ENCODE results near the gene GPR26. TPM values are rescaled to one million over a fixed set of nuclear protein-coding genes. Genes with fewer than 3 reads are reported as not detected.

GPR26 gene
- total RNA-seq, 1 donor = under 0.01 TPM

DNA sequence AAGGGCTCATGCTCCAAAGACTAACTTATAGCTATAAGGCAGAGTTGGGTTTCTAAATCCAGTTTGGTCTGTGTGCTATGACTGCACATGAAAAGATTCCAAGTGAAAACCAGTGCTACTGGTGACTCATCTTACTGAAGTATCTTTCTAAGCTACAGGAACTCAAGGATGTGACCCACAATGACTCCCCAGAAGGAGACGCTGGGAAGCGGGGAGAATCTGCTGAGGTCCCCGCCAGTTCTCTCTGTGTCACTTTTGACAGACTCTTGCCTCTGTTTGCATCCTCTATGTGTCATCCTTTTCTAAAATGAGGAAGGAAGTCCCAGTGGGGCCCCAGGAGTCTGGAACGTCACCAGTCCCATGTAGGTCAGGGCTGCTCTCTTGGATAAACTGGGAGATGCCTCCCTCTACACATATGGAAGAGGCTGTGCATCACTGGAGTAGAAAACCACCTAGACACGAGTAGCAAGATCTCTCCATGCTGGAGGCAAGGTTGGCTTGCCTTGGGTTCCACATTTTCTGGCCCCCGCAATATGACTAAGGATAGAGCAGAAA, 28.8 kb upstream of the GPR26 start:
- Histone ChIP-seq H3K4me1 (ENCODE audit: insufficient read depth, low read length) (no peaks in the 10 kb centered on the region), H3K27me3 (ENCODE audit: insufficient read depth, low read length) (no peaks in the 10 kb centered on the region), H3K9me3 (ENCODE audit: low read depth, low read length) (no peaks in the 10 kb centered on the region), H3K4me3 (ENCODE audit: low read length) (no peak overlapping the region)

DNA sequence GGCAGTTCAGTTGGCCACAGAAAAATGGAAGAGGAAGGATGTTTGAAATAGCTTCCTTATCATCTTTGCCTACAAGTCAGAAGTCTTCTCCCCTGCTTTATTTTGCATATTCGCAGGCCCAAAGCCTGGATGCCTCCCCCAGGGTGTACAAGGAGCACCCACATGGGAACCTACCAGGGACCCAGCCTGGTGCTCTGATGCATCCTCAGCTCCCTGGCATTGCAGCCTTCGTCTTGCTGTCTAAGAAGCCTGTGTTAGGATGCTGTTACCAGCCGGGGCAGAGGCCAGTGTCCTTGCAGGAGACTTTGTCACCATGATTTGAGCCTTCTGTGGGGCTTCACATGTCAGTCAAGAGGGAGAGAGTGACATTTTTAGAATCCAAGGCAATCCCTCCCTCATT, 27.0 kb upstream of the GPR26 start:
- Histone ChIP-seq H3K27me3 (ENCODE audit: insufficient read depth, low read length) (no peaks in the 10 kb centered on the region), H3K4me3 (ENCODE audit: low read length) (no peak overlapping the region), H3K4me1 (ENCODE audit: insufficient read depth, low read length) (no peaks in the 10 kb centered on the region), H3K9me3 (ENCODE audit: low read depth, low read length) (no peaks in the 10 kb centered on the region)

DNA sequence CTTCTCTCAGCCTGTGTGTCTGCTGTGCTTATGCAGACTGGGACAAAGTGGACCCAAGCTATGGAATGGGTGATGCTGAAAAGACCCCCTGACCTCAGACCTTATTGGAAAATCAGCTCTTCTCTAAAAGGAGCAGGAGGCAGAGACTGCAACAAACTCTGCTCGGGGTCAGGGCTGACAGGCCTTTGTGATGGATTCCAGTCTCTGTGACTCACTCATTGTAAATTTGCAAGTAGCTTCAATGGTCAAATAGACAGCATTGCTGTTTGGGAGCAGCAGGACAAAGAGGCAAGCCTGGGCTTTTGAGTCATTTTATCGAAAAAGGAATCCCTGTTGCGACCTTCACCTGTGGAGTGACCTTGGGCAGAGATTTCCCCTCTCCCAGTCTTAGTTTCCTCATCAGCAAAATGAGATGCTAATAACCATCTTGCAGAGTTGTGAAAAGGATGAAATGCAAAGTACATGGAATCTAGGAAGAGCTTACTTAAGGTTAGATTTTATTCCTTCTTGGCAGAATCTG, 26.1 kb upstream of the GPR26 start:
- Histone ChIP-seq H3K9me3 (ENCODE audit: low read depth, low read length) (no peaks in the 10 kb centered on the region), H3K27me3 (ENCODE audit: insufficient read depth, low read length) (no peaks in the 10 kb centered on the region), H3K4me3 (ENCODE audit: low read length) (no peak overlapping the region), H3K4me1 (ENCODE audit: insufficient read depth, low read length) (no peaks in the 10 kb centered on the region)

DNA sequence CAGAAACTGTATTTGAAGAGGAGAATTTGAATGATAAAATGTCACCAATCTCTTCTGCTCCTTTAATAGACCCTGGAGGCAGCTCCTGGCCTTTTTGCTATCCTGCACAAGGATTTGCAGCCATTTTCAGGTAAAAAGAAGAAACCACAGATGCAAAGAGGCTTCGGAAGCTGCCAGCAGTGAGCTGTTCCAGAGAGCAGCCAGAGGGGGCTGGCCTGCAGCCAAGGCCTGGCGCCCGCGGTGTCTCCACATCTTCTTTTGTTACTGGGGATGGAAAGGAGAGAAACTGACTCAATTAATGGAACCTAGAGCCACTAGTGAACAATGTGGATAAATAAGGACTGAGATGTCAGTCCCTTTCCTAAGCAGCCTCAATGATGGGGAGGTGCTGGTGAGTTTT, 23.9 kb upstream of the GPR26 start:
- Histone ChIP-seq H3K4me1 (ENCODE audit: insufficient read depth, low read length) (no peaks in the 10 kb centered on the region), H3K4me3 (ENCODE audit: low read length) (no peak overlapping the region), H3K9me3 (ENCODE audit: low read depth, low read length) (no peaks in the 10 kb centered on the region), H3K27me3 (ENCODE audit: insufficient read depth, low read length) (no peaks in the 10 kb centered on the region)

DNA sequence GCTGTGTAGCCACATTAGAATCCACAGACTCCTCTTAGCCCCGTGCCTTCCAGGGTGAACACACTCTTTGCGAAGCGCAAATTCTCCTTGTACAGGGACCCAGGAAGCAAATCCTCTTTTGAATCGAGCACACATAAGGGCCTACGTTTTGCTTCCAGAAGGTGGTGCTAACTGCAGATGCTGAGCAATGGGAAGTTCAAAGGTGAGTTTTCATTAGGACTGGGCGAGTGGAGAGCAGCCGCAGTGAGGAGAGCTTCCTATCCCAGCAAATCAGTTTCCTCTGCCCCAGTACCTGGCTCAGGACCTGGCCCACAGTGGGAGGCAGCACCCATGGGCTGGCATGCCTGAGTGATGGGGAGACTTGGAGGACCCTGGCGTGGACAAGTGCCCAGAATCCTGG, 23.5 kb upstream of the GPR26 start:
- Histone ChIP-seq H3K27me3 (ENCODE audit: insufficient read depth, low read length) (no peaks in the 10 kb centered on the region), H3K4me1 (ENCODE audit: insufficient read depth, low read length) (no peaks in the 10 kb centered on the region), H3K9me3 (ENCODE audit: low read depth, low read length) (no peaks in the 10 kb centered on the region), H3K4me3 (ENCODE audit: low read length) (no peak overlapping the region)

DNA sequence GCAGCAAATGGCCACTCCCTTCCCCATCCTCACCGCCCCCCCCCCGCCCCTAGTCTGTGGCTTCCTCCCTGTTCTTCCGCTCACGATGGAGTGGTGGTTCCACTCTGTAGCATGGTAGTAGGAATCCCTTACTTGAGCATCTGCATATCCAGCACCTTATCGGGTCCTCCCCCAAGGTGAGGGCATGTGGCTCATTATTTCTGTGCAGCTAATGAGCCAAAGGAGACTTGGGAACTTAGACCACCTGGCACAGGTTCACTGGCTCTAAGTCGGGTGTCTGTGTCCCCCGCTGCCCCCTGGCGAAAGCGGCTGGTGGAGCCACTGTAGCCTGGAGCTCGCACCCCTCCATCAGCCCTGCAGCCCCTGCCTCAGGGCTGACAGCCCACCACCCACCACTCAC, 22.8 kb upstream of the GPR26 start:
- H3K27me3 ChIP-seq (ENCODE audit: insufficient read depth, low read length) = no peaks in the 10 kb centered on the region
- H3K9me3 ChIP-seq (ENCODE audit: low read depth, low read length) = no peaks in the 10 kb centered on the region
- H3K4me1 ChIP-seq (ENCODE audit: insufficient read depth, low read length) = no peaks in the 10 kb centered on the region
- no peak overlapping the region for H3K4me3 ChIP-seq (ENCODE audit: low read length)

DNA sequence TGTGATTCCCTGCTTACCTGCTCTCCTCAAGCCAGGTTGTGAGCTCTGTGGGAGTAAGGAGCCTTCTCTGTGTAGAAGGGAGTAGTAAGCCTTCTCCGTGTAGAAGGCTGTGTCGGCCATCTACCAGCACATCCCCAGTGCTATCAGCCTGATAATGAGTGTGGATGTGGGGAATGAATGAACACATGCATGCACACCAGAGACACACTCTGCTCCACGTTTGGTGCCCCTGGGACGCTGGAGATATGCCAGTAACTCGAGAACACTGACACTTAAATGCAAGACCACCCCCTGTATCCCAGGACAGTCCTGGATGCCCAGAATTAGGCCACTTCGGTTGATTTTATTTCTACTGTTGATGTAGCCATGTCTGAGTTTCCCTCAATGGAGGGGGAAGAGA, 21.1 kb upstream of the GPR26 start:
- H3K9me3 ChIP-seq (ENCODE audit: low read depth, low read length) = no peaks in the 10 kb centered on the region
- no peaks in the 10 kb centered on the region for H3K27me3 ChIP-seq (ENCODE audit: insufficient read depth, low read length)
- H3K4me3 ChIP-seq (ENCODE audit: low read length) = no peak overlapping the region
- no peaks in the 10 kb centered on the region for H3K4me1 ChIP-seq (ENCODE audit: insufficient read depth, low read length)

DNA sequence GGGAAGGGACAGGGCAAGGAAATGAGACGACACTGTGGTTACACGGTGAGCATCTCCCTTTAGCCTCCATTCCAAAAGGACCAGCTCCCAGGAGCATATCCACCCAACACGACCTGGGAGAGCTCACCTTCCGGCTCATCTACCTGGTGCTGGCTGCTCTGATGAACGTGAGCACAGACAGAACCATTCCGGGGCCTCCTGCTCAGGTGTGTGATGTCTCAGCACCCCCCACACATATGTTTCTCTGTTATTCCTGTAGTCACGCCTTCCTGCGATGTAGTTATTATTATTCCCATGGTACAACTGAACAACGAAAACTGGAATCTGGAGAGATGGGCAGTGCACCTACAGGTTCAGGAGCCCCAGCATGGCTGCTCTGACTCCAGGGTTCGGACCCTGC, 20.5 kb upstream of the GPR26 start:
- Histone ChIP-seq H3K4me3 (ENCODE audit: low read length) (no peak overlapping the region), H3K4me1 (ENCODE audit: insufficient read depth, low read length) (no peaks in the 10 kb centered on the region), H3K27me3 (ENCODE audit: insufficient read depth, low read length) (no peaks in the 10 kb centered on the region), H3K9me3 (ENCODE audit: low read depth, low read length) (no peaks in the 10 kb centered on the region)

DNA sequence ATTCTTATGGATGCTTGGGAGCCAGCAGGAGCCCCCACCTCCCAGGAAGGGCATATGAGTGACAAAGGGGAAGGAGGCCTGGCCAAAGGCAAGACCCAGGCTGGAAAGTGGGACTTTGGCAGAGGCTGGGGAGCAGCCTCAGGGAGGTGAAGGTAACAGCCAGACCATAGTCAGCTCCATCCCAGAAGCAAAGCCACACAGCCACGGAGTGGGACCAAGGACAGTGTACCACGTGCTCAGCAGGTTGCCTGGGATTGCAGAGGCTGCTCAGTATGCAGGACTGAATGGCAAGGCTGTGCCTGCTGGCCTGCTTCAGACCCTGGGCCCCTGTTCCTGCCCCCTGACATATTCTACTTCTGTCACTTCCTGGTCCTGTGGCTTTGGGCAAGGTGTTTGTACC, 17.6 kb upstream of the GPR26 start:
- Histone ChIP-seq H3K4me3 (ENCODE audit: low read length) (no peak overlapping the region), H3K4me1 (ENCODE audit: insufficient read depth, low read length) (no peaks in the 10 kb centered on the region), H3K9me3 (ENCODE audit: low read depth, low read length) (no peaks in the 10 kb centered on the region), H3K27me3 (ENCODE audit: insufficient read depth, low read length) (no peaks in the 10 kb centered on the region)

DNA sequence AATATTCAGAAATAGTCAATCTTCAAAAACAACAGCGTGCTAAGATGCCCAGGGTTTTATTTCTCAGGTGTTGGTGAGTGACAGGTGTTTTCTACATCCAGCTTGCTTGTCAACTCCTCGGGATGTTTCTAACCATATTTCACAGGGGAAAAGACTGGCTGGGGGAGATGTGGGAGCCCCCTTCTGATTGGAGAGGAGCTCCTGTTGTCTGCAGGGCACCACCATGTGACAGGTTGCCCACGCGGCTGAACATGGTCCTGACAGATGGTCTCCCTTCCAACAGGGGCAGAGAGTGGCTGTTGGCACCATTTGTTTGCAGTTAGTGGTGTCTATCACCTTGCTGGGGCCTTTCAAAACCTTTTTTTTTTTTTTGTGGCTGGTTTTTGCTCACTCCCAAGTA, 16.5 kb upstream of the GPR26 start:
- Histone ChIP-seq H3K9me3 (ENCODE audit: low read depth, low read length) (no peaks in the 10 kb centered on the region), H3K4me1 (ENCODE audit: insufficient read depth, low read length) (no peaks in the 10 kb centered on the region), H3K4me3 (ENCODE audit: low read length) (no peak overlapping the region), H3K27me3 (ENCODE audit: insufficient read depth, low read length) (no peaks in the 10 kb centered on the region)

DNA sequence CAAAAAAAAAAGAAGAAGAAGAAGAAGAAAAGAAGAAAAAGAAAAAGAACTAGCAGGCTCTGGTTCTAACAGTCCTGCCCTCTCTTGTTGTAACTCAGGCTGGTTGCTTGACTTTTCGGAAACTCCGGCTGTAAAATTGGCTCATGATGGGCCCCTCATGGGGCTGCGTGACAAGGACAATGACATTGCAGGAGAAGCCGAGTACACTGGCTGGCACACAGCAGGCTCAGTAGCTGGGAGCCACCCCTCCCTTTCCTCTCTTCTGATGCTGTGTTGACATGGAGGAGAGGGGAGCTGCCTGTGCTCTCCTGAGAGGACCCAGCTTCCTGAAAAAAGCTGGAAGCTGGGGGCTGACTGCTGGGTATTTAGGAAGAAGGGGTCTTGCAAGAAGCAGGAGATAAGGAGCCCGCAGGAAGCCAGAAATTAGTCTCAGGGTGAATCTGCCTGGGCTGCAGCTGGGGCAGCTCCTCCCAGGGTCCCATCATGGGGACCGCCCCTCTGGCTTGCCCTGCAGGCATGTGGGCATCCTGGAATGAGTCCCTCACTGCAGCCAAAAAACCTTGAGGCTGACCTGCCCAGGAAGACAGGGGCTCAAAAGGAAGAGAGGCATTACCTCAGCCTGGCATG, 14.6 kb upstream of the GPR26 start:
- Histone ChIP-seq H3K9me3 (ENCODE audit: low read depth, low read length) (no peaks in the 10 kb centered on the region), H3K4me3 (ENCODE audit: low read length) (no peak overlapping the region), H3K27me3 (ENCODE audit: insufficient read depth, low read length) (no peaks in the 10 kb centered on the region), H3K4me1 (ENCODE audit: insufficient read depth, low read length) (no peaks in the 10 kb centered on the region)

DNA sequence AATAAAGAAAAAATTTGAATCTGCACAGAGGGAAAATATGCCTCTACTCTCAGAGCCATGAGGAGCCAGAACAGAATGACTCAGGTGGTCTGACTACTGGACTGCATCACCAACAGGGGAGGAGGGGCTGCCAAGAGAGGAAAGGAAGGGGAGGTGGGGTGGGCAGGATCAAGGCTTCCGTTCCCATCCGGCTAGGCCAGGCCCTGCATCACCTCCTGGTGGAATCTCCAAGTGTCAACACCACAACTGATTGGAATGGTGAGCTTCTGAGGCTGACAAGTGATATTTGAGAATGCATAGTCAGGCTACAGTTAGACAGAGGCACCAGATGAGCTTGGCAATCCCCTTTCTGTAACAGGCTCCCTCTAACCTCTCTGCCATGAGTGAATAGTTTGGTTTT, 10.4 kb upstream of the GPR26 start:
- Histone ChIP-seq H3K27me3 (ENCODE audit: insufficient read depth, low read length) (no peaks in the 10 kb centered on the region), H3K4me3 (ENCODE audit: low read length) (no peak overlapping the region), H3K9me3 (ENCODE audit: low read depth, low read length) (no peaks in the 10 kb centered on the region), H3K4me1 (ENCODE audit: insufficient read depth, low read length) (no peaks in the 10 kb centered on the region)

DNA sequence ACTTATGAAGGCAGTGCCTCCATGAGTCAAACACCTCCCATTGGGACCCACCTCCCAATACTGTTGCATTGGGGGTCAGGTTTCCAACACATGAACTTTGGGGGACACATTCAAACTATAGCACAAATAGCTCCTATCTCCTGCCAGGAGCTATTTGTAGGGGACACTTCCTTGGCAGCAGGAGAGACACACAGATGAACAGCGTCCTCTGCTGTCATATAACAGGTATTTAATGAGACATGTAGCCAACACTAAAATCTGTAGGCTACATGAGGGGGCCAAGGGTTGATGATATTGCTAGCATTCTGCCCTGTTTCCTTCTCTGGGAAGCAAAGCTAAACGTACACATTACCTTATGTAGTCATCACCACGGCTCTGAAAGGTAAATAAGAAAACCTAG, 2.6 kb upstream of the GPR26 start:
- H3K4me1 ChIP-seq (ENCODE audit: insufficient read depth, low read length) = no peaks in the 10 kb centered on the region
- no peak overlapping the region for H3K4me3 ChIP-seq (ENCODE audit: low read length)
- H3K27me3 ChIP-seq (ENCODE audit: insufficient read depth, low read length) = no peaks in the 10 kb centered on the region
- no peaks in the 10 kb centered on the region for H3K9me3 ChIP-seq (ENCODE audit: low read depth, low read length)

DNA sequence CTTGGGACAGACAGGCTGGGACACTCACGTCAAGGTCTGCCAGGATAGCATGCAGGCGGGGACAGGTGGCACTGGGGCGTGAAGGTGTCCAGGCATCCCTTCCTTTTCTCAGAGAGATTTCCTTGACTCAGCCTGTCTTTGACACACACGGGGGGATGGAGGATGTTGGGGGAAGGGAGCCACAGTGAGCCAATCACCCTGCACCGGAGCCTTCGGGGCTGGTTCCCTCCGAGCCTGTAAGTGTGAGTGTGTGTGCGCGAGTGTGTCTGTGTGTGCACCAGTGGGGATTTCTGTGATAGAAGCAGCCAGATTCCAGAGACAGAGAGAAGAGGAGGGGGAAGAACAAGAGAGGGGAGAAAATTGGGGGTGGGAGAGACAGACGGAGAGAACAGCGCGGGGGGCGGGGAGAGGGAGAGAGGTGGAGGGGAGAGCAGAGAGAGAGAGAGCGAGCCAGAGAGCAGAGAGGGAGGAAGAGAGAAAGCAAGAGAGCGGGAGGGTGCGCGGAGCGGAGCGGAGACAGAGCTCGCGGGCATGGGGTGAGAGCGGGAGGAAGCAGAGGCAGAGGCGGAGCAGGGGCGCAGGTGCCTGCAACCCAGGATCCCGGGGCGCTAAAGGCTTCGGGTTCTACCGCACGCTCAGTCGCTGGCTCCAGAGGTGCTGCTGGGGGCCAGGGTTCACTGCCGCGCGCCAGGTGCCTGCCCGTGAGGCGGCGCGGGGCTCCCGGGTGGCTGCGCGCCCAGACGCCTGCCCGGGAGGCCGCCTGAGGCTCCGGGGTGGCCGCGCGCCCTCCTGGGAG, 466 bp upstream of the GPR26 start:
- Histone ChIP-seq H3K9me3 (ENCODE audit: low read depth, low read length) (no peaks in the 10 kb centered on the region), H3K27me3 (ENCODE audit: insufficient read depth, low read length) (no peaks in the 10 kb centered on the region), H3K4me1 (ENCODE audit: insufficient read depth, low read length) (no peaks in the 10 kb centered on the region)

DNA sequence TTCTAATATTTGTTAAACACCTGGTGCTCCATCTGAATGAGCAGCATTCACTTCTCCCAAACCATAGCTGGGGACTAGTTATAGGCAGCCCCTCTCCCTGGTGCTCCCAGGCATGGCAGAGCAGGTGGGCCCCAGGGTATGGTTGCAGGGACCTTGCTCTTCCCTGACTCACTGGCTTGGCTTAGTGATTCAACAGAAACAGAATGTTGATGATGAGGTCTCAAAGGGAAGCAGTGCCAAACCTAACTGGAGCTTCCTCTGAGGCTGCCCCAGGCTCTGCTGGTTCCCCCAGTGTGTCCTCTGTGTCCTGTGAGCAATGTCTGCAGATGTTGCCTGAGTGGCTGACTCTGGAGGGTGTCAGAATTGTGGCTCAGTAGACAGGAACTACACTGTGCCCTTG, 3.7 kb downstream of the GPR26 start:
- no peaks in the 10 kb centered on the region for H3K4me1 ChIP-seq (ENCODE audit: insufficient read depth, low read length)
- no peaks in the 10 kb centered on the region for H3K27me3 ChIP-seq (ENCODE audit: insufficient read depth, low read length)
- no peak overlapping the region for H3K4me3 ChIP-seq (ENCODE audit: low read length)
- H3K9me3 ChIP-seq (ENCODE audit: low read depth, low read length) = no peaks in the 10 kb centered on the region

More for the DNA sequence above, 466 bp upstream of the GPR26 start:
- H3K4me3 ChIP-seq (ENCODE audit: low read length) = no peak overlapping the region

DNA sequence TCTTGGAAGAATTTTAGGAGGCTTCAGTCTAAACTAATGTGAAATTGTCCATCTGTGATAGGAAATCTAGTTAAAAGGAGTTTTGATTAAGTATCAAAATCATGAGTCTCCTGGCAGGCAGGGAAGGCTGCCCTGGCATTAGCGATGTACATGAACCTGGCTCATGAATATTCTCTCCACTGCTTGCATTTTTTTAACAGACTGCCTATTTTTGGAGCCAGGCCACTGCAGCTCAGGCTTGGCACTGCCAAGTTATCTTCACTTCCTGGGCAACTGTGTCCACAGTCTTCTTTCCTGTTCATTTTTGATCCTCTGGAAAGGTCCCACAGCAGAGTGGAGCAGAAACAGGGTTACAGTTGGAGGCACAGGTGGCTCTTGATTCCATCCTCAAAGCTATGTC, 7.0 kb downstream of the GPR26 start:
- H3K27me3 ChIP-seq (ENCODE audit: insufficient read depth, low read length) = no peaks in the 10 kb centered on the region
- no peaks in the 10 kb centered on the region for H3K9me3 ChIP-seq (ENCODE audit: low read depth, low read length)
- no peak overlapping the region for H3K4me3 ChIP-seq (ENCODE audit: low read length)
- H3K4me1 ChIP-seq (ENCODE audit: insufficient read depth, low read length) = no peaks in the 10 kb centered on the region
